Mesenchymal stem cell (in vitro differentiated cells and primary cell): ENCODE measurements around the gene TMEM9B.

Source experiments
- DNase-seq: peaks from one replicate; pipeline ENCODE4 v3.0.0-alpha.2; 2013
- H2AFZ ChIP-seq: one replicate; pipeline ENCODE4 v1.6.1; 2013; ENCODE audit warnings: low read depth, mild to moderate bottlenecking, control low read depth, inconsistent platforms, low read length, moderate library complexity
- H2AK5ac ChIP-seq: 2 replicates; pipeline ENCODE4 v1.6.1; 2013; ENCODE audit warnings: low read length, moderate library complexity, mild to moderate bottlenecking, inconsistent platforms; ENCODE audit not compliant: severe bottlenecking
- H2BK120ac ChIP-seq: one replicate; pipeline ENCODE4 v1.6.1; 2013; ENCODE audit warnings: low read depth, mild to moderate bottlenecking, inconsistent platforms, low read length, moderate library complexity
- H2BK12ac ChIP-seq, 2 experiments: one replicate each; pipeline ENCODE4 v1.6.1; 2013; ENCODE audit warnings: inconsistent platforms in 2 of 2, low read length in 2 of 2, mild to moderate bottlenecking in 2 of 2, moderate library complexity in 2 of 2, control low read depth in 1 of 2
- H2BK15ac ChIP-seq: one replicate; pipeline ENCODE4 v1.6.1; 2013; ENCODE audit warnings: mild to moderate bottlenecking, low read depth, inconsistent platforms; ENCODE audit not compliant: poor library complexity, severe bottlenecking
- H2BK5ac ChIP-seq: 2 replicates; pipeline ENCODE4 v1.6.1; 2013; ENCODE audit warnings: low read depth, mild to moderate bottlenecking, low read length, control low read depth, inconsistent platforms; ENCODE audit not compliant: poor library complexity, severe bottlenecking
- H3K14ac ChIP-seq, 2 experiments: one replicate each; pipeline ENCODE4 v1.6.1; 2013; ENCODE audit warnings: inconsistent platforms in 2 of 2, low read length in 2 of 2, control low read depth in 1 of 2, mild to moderate bottlenecking in 1 of 2, moderate library complexity in 1 of 2
- H3K18ac ChIP-seq, 2 experiments: one replicate each; pipeline ENCODE4 v1.6.1; 2013; ENCODE audit warnings: inconsistent platforms in 2 of 2, low read length in 2 of 2, control low read depth in 1 of 2, low read depth in 1 of 2, mild to moderate bottlenecking in 1 of 2
- H3K23ac ChIP-seq, 2 experiments: one replicate each; pipeline ENCODE4 v1.6.1; 2013; ENCODE audit warnings: inconsistent platforms in 2 of 2, low read length in 2 of 2, mild to moderate bottlenecking in 2 of 2, moderate library complexity in 2 of 2, control low read depth in 1 of 2
- H3K27ac ChIP-seq: 2 replicates; pipeline ENCODE4 v1.5.1; 2013; ENCODE audit warnings: mild to moderate bottlenecking, moderate library complexity, low read length, control low read depth, inconsistent platforms; ENCODE audit not compliant: poor library complexity, severe bottlenecking
- H3K27me3 ChIP-seq, 2 experiments: 2 replicates each; pipeline versions ENCODE4 v1.6.1 to v1.7.0; 2013; ENCODE audit warnings: low read length in 2 of 2, mild to moderate bottlenecking in 2 of 2, moderate library complexity in 2 of 2, control low read depth in 1 of 2, inconsistent platforms in 1 of 2; ENCODE audit not compliant: control insufficient read depth in 1 of 2, insufficient read depth in 1 of 2
- H3K36me3 ChIP-seq, 2 experiments: 2 replicates each; pipeline versions ENCODE4 v1.6.1 to v1.7.0; 2013; ENCODE audit warnings: low read length in 2 of 2, control low read depth in 1 of 2, inconsistent platforms in 1 of 2, low read depth in 1 of 2, mild to moderate bottlenecking in 1 of 2; ENCODE audit not compliant: insufficient read depth in 2 of 2, control insufficient read depth in 1 of 2
- H3K4ac ChIP-seq, 2 experiments: one replicate each; pipeline ENCODE4 v1.6.1; 2013; ENCODE audit warnings: inconsistent platforms in 2 of 2, low read length in 2 of 2, mild to moderate bottlenecking in 2 of 2, moderate library complexity in 2 of 2, control low read depth in 1 of 2, low read depth in 1 of 2
- H3K4me1 ChIP-seq: 2 replicates; pipeline ENCODE4 v1.6.1; 2013; ENCODE audit warnings: low read depth, low read length, control low read depth; ENCODE audit not compliant: control insufficient read depth, insufficient read depth
- H3K4me2 ChIP-seq: 2 replicates; pipeline ENCODE4 v1.6.1; 2013; ENCODE audit warnings: low read length, mild to moderate bottlenecking, inconsistent platforms; ENCODE audit not compliant: poor library complexity, severe bottlenecking
- H3K4me3 ChIP-seq, 2 experiments: 2 replicates each; pipeline versions ENCODE4 v1.5.1 to v1.7.0; 2013; ENCODE audit warnings: low read length in 2 of 2, mild to moderate bottlenecking in 2 of 2, control low read depth in 1 of 2, low read depth in 1 of 2; ENCODE audit not compliant: insufficient read depth in 1 of 2
- H3K79me1 ChIP-seq: replicated peaks from 2 replicates; pipeline ENCODE4 v1.6.1; 2013; ENCODE audit warnings: mild to moderate bottlenecking, control low read depth, low read length, inconsistent platforms; ENCODE audit not compliant: poor library complexity, severe bottlenecking
- H3K9ac ChIP-seq: 2 replicates; pipeline ENCODE4 v1.7.0; 2013; ENCODE audit warnings: mild to moderate bottlenecking, low read length, moderate library complexity
- H3K9me3 ChIP-seq: 2 replicates; pipeline ENCODE4 v1.7.0; 2013; ENCODE audit warnings: mild to moderate bottlenecking, low read length; ENCODE audit not compliant: control insufficient read depth
- H4K8ac ChIP-seq: one replicate; pipeline ENCODE4 v1.6.1; 2013; ENCODE audit warnings: inconsistent platforms, mild to moderate bottlenecking, low read length, moderate library complexity
- H4K91ac ChIP-seq: one replicate; pipeline ENCODE4 v1.6.1; 2013; ENCODE audit warnings: mild to moderate bottlenecking, low read length, inconsistent platforms
- WGBS: methylation state at CpG from one replicate; pipeline ENCODE4 v1.1.7; 2013; ENCODE audit warnings: mixed read lengths; 5-methylcytosine and 5-hydroxymethylcytosine counted together

Gene TMEM9B

GRCh38 chr11:8928981-8929615, 35.1 kb downstream of the TMEM9B start:
- DNase-seq, result peak; percentile 36
- Histone ChIP-seq H2BK15ac (no peak overlapping the region), H3K4ac (no peak overlapping the region), H2AFZ (no peak overlapping the region), H3K9me3 (no peaks in the 10 kb centered on the region), H3K9ac (no peak overlapping the region), H3K36me3 (peaks cover 12 to 16% of the 10 kb centered on the region in 2 experiments), H3K14ac (no peak overlapping the region), H3K27ac (no peak overlapping the region), H3K4me3 (no peak overlapping the region), H2BK5ac (no peak overlapping the region), H3K4me1 (peaks cover 7% of the 10 kb centered on the region), H2BK120ac (no peak overlapping the region), H2AK5ac (no peak overlapping the region), H3K4me2 (no peak overlapping the region), H4K91ac (no peak overlapping the region), H2BK12ac (no peak overlapping the region), H4K8ac (no peak overlapping the region), H3K18ac (no peak overlapping the region), H3K27me3 (no peaks in the 10 kb centered on the region), H3K23ac (no peak overlapping the region), H3K79me1 (no peaks in the 10 kb centered on the region)
- WGBS, result 90% methylated on average over 9 of the region's 9 CpGs

GRCh38 chr11:8928205-8928604, 36.0 kb downstream of the TMEM9B start:
- Histone ChIP-seq H2BK15ac (no peak overlapping the region), H3K4ac (no peak overlapping the region), H2AFZ (no peak overlapping the region), H2BK5ac (no peak overlapping the region), H3K36me3 (peaks cover 16% of the 10 kb centered on the region in 2 experiments), H3K23ac (no peak overlapping the region), H3K4me2 (no peak overlapping the region), H3K14ac (no peak overlapping the region), H3K9ac (no peak overlapping the region), H3K9me3 (no peaks in the 10 kb centered on the region), H3K79me1 (no peaks in the 10 kb centered on the region), H3K18ac (no peak overlapping the region), H2BK120ac (no peak overlapping the region), H3K27me3 (no peaks in the 10 kb centered on the region), H3K4me1 (peaks cover 7% of the 10 kb centered on the region), H3K27ac (no peak overlapping the region), H4K8ac (no peak overlapping the region), H2AK5ac (no peak overlapping the region), H4K91ac (no peak overlapping the region), H3K4me3 (no peak overlapping the region), H2BK12ac (no peak overlapping the region)
- 100% methylated on average over 4 of the region's 4 CpGs for WGBS
- DNase-seq, result no peak

GRCh38 chr11:8927233-8927632, 37.0 kb downstream of the TMEM9B start:
- Histone ChIP-seq H4K8ac (no peak overlapping the region), H4K91ac (no peak overlapping the region), H3K4me2 (no peak overlapping the region), H3K4me3 (no peak overlapping the region), H3K9ac (no peak overlapping the region), H2BK12ac (no peak overlapping the region), H3K4ac (no peak overlapping the region), H2BK15ac (no peak overlapping the region), H2AK5ac (no peak overlapping the region), H2BK120ac (no peak overlapping the region), H3K36me3 (peaks cover 18 to 25% of the 10 kb centered on the region in 2 experiments), H2AFZ (no peak overlapping the region), H3K27ac (no peak overlapping the region), H3K23ac (no peak overlapping the region), H3K27me3 (no peaks in the 10 kb centered on the region), H3K4me1 (peaks cover 3% of the 10 kb centered on the region), H3K14ac (peak overlapping the region in 1 of 2 experiments; percentile 2), H2BK5ac (no peak overlapping the region), H3K18ac (no peak overlapping the region), H3K79me1 (no peaks in the 10 kb centered on the region), H3K9me3 (no peaks in the 10 kb centered on the region)
- WGBS, result 94% methylated on average over 5 of the region's 5 CpGs
- no peak for DNase-seq

DNA sequence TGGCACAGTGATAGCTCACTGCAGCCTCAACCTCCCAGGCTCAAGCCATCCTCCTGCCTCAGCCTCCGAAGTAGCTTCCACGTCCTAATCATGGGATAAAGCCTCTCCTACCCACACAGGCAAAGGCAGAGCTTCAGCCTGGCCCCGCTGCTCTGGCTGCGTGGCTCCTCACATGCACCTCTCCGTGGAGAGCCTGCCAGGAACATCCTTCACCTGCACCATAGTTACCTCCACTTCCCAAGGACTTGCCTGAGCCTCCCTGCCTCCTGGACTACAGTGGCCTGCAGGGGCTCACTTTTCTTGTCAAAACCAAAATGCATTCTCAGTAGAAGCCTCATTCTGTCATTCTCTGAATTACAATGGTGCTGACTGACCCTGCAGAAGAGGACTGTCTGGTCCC, 38.0 kb downstream of the TMEM9B start:
- H3K18ac ChIP-seq, result no peak overlapping the region
- H3K27me3 ChIP-seq, result no peaks in the 10 kb centered on the region
- H4K8ac ChIP-seq, result no peak overlapping the region
- no peak overlapping the region for H3K9ac ChIP-seq
- no peak overlapping the region for H2BK5ac ChIP-seq
- peaks cover 23 to 34% of the 10 kb centered on the region in 2 experiments for H3K36me3 ChIP-seq
- H3K79me1 ChIP-seq, result no peaks in the 10 kb centered on the region
- H2AK5ac ChIP-seq, result no peak overlapping the region
- H3K4me2 ChIP-seq, result no peak overlapping the region
- H4K91ac ChIP-seq, result no peak overlapping the region
- no peak overlapping the region for H2AFZ ChIP-seq
- H3K9me3 ChIP-seq, result no peaks in the 10 kb centered on the region
- no peak overlapping the region for H3K14ac ChIP-seq
- H3K4ac ChIP-seq, result no peak overlapping the region
- no peak overlapping the region for H2BK120ac ChIP-seq
- no peak overlapping the region for H3K27ac ChIP-seq
- peaks cover 3% of the 10 kb centered on the region for H3K4me1 ChIP-seq
- no peak overlapping the region for H2BK15ac ChIP-seq
- no peak overlapping the region for H3K23ac ChIP-seq
- no peak overlapping the region for H2BK12ac ChIP-seq
- 96% methylated on average over 5 of the region's 5 CpGs for WGBS
- H3K4me3 ChIP-seq, result no peak overlapping the region
- DNase-seq, result no peak
